Common myeloid progenitor, CD34-positive (primary cell): Measurements from ENCODE around the gene TRPM3.

Source experiments
- CTCF ChIA-PET: fragments of 350-600 bp; sonication (Branson Sonifier 250); formaldehyde crosslinking; loops from one replicate; lab custom pipeline; 2021; ENCODE audit warnings: antibody characterized with exemption; lab: Charles Lee
- POLR2A ChIA-PET: fragments of 350-600 bp; sonication (Branson Sonifier 250); formaldehyde crosslinking; loops from one replicate; lab custom pipeline; 2021; ENCODE audit warnings: antibody characterized with exemption; lab: Charles Lee
- DNase-seq, 3 donors: peaks; one replicate each; pipeline versions ENCODE4 v3.0.0 to v3.0.0-alpha.2; 2013
- H3K27ac ChIP-seq, 2 experiments: 1 replicate in 1 of 2; 2 replicates in 1 of 2; pipeline ENCODE4 v1.7.0; 2013; ENCODE audit warnings: inconsistent platforms in 2 of 2, low read length in 2 of 2, mild to moderate bottlenecking in 2 of 2, low read depth in 1 of 2, moderate library complexity in 1 of 2; ENCODE audit not compliant: severe bottlenecking in 2 of 2, insufficient read depth in 1 of 2, poor library complexity in 1 of 2
- H3K27me3 ChIP-seq, 5 experiments: replicated peaks in 2 of 5; 1 replicate in 3 of 5; 2 replicates in 2 of 5; pipeline versions ENCODE4 v1.6.1 to v1.7.0; 2013; ENCODE audit warnings: low read length in 4 of 5, mild to moderate bottlenecking in 2 of 5, moderate library complexity in 2 of 5, inconsistent platforms in 1 of 5; ENCODE audit not compliant: insufficient read depth in 5 of 5, control insufficient read depth in 4 of 5
- H3K36me3 ChIP-seq, 4 experiments: 1 replicate in 2 of 4; 2 replicates in 2 of 4; pipeline versions ENCODE4 v1.6.1 to v1.7.0; 2013; ENCODE audit warnings: low read length in 3 of 4, control low read depth in 1 of 4, mild to moderate bottlenecking in 1 of 4; ENCODE audit not compliant: control insufficient read depth in 4 of 4, insufficient read depth in 4 of 4
- H3K4me1 ChIP-seq, 4 experiments: 1 replicate in 3 of 4; 2 replicates in 1 of 4; pipeline versions ENCODE4 v1.6.1 to v1.7.1; 2013; ENCODE audit warnings: low read length in 3 of 4, mild to moderate bottlenecking in 3 of 4, control low read depth in 1 of 4, inconsistent platforms in 1 of 4, moderate library complexity in 1 of 4; ENCODE audit not compliant: control insufficient read depth in 4 of 4, insufficient read depth in 4 of 4; ENCODE audit errors: control extremely low read depth in 1 of 4
- H3K4me3 ChIP-seq, 7 experiments: 1 replicate in 4 of 7; 2 replicates in 3 of 7; pipeline versions ENCODE4 v1.5.1 to v1.7.0; 2013; ENCODE audit warnings: mild to moderate bottlenecking in 7 of 7, low read length in 6 of 7, moderate library complexity in 6 of 7, inconsistent platforms in 2 of 7, low read depth in 2 of 7, control low read depth in 1 of 7; ENCODE audit not compliant: insufficient read depth in 4 of 7, control insufficient read depth in 1 of 7; ENCODE audit errors: extremely low read depth in 1 of 7
- H3K9me3 ChIP-seq, 5 experiments: 1 replicate in 4 of 5; 2 replicates in 1 of 5; pipeline versions ENCODE4 v1.6.1 to v1.7.1; 2013; ENCODE audit warnings: low read length in 4 of 5, mild to moderate bottlenecking in 2 of 5, inconsistent platforms in 1 of 5, low read depth in 1 of 5, moderate library complexity in 1 of 5; ENCODE audit not compliant: control insufficient read depth in 4 of 5, insufficient read depth in 2 of 5; ENCODE audit errors: control extremely low read depth in 1 of 5
- WGBS: methylation state at CpG from one replicate; pipeline ENCODE4 v1.1.5; 2013; ENCODE audit not compliant: insufficient coverage; 5-methylcytosine and 5-hydroxymethylcytosine counted together

TRPM3 gene

DNA sequence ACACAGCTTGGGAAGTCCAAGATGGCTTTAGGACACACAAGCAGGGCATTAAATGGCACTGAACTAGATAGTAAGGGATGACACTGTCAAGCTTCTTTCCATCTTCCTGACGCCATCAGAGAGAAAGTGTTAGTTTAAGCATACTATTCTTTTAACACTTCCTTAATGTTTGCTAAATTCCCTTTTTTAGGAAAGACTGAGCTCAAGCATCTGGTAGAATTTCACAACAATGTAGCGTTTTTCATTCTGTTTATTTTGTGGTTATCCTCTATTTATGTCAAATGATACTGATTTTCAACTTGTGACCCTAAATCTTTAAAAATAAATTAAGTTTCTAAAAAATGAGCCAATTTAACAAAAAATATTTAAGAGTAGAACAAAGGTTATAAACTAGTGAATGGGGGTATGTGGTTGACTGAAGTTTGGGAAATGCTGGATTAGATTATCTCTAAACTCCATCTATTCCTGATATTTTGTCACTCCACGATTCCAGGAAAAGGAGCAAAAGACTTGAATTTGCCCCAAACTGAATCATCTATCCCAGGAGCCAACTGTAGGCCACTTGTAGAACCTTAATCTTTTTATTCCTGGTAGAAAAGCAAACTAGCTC is 559.5 kb downstream of the TRPM3 start:
- no peak overlapping the region for H3K27ac ChIP-seq
- H3K4me1 ChIP-seq, result peaks cover 10 to 36% (median 21%) of the 10 kb centered on the region in 4 experiments
- H3K4me3 ChIP-seq, result no peak overlapping the region
- H3K27me3 ChIP-seq, result no peaks in the 10 kb centered on the region
- ChIA-PET POLR2A (no interaction called here), CTCF (interaction anchor here (0.6 to 1.9 kb wide), 3 partner anchors 9 to 457 kb away, joined by 4 to 7 read pairs (median 7); no protein-coding TSS in a partner anchor)
- no peak for DNase-seq
- no peaks in the 10 kb centered on the region for H3K36me3 ChIP-seq
- H3K9me3 ChIP-seq, result no peaks in the 10 kb centered on the region
- 100% methylated on average over 1 of the region's 3 CpGs for WGBS

DNA sequence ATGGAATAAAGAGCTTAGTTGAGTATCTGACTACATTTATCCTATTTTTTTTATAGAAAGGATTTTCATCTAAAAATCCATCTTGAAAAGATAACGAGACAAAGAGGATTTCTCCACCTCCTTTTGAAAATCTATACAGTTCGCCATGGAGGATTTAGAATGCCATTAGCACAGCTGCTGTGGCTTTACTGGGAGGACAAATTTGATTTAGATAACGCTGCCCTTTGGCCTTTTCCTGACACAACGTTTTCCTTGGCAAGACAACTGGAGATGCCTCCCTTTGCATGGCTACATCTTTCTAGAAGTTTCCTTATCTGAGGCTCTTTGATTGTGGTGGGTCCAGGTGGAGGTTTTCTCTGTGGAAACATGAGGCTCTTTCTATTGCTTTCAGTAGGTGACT is 560.3 kb downstream of the TRPM3 start:
- no peak for DNase-seq
- WGBS, result 100% methylated on average over 3 of the region's 4 CpGs
- Histone ChIP-seq H3K4me3 (no peak overlapping the region), H3K27ac (no peak overlapping the region), H3K9me3 (no peaks in the 10 kb centered on the region), H3K27me3 (no peaks in the 10 kb centered on the region), H3K36me3 (no peaks in the 10 kb centered on the region), H3K4me1 (peaks cover 10 to 36% (median 21%) of the 10 kb centered on the region in 4 experiments)
- ChIA-PET CTCF (interaction anchor here (1.5 kb wide), 1 partner anchor 41 kb away, joined by 7 read pairs; no protein-coding TSS in a partner anchor), POLR2A (no interaction called here)

DNA sequence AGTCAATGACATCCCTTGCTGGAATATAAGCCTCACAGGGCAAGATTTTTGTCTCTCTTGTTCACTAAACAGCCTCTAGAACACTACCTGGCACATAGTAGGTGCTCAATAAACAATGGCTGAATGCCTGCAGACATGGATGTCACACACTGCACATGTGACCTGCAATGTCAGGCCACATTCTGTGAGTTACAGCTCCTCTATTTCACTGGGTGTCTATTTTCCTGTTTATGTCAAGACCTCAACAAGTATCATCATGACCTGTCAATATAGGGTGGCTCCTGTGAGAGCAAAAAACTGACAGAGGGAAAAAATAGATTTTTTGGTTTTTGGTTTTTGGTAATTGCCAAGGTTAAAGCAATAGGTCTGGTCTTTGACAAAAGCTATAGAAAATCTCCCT is 562.3 kb downstream of the TRPM3 start:
- H3K27ac ChIP-seq, result no peak overlapping the region
- H3K27me3 ChIP-seq, result no peaks in the 10 kb centered on the region
- H3K4me3 ChIP-seq, result no peak overlapping the region
- H3K36me3 ChIP-seq, result no peaks in the 10 kb centered on the region
- no peak for DNase-seq
- H3K4me1 ChIP-seq, result peaks cover 4 to 42% (median 21%) of the 10 kb centered on the region in 4 experiments
- ChIA-PET POLR2A (no interaction called here), CTCF (no interaction called here)
- no peaks in the 10 kb centered on the region for H3K9me3 ChIP-seq

DNA sequence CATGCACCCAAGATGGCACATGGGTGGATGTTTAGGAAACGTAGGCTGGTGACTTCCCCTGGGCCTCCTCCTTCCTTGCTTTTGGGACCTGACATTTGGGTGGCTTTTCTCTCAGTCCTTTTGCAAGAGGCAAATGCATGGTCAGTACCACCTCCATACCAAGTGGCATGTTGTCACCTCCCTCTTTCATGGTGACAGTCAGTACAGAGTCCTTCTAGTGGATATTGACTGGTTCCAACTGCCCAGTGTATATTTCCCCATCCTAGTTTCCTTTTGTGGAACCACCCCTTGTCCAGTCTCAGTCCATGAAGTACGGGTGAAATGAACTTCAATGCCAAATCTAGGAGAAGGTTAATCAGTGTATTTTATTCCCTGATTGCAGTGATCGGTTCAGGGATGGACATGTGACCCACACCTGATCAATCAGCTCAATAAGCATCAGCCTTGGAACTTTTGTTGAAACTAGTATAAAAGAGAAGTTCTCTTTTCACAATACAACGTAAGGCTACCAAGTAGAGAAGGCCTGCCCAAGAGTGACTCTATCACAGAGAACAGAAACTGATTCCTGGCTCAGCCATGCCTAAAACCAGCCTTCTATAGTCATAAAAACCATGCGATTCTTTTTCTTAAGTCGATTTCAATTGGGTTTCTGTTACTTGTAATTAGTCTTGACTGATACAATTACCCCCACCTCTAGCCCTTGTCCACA is 563.6 kb downstream of the TRPM3 start:
- Histone ChIP-seq H3K27me3 (no peaks in the 10 kb centered on the region), H3K4me3 (no peak overlapping the region), H3K36me3 (no peaks in the 10 kb centered on the region), H3K27ac (no peak overlapping the region), H3K9me3 (no peaks in the 10 kb centered on the region), H3K4me1 (peaks cover 0 to 34% (median 8%) of the 10 kb centered on the region in 4 experiments)
- WGBS, result 100% methylated on average over 1 of the region's 6 CpGs
- POLR2A ChIA-PET, result no interaction called here
- CTCF ChIA-PET, result interaction anchor here (1.5 kb wide), 1 partner anchor 9 kb away, joined by 3 read pairs; no protein-coding TSS in a partner anchor
- DNase-seq, result no peak

DNA sequence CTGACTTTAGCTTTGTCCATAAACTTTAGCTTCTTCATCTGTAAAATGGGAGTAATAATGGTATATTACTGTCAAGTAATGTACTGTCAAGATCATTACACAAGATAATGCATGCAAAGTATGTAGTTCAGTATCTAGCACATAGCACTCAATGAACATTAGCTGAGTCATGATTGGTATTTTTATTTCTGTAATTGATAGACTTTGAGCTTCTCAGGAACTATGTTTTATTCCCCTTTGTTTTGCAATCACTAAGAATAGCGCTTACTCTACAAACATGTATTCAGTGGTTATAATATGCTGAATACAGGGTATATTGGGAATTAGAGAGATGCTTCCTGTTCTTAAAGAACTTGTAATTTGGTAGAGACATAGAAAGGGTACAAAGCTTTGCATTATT is 564.6 kb downstream of the TRPM3 start:
- Histone ChIP-seq H3K27me3 (no peaks in the 10 kb centered on the region), H3K9me3 (no peaks in the 10 kb centered on the region), H3K4me1 (peaks cover 0 to 29% (median 7%) of the 10 kb centered on the region in 4 experiments), H3K36me3 (no peaks in the 10 kb centered on the region), H3K4me3 (no peak overlapping the region), H3K27ac (no peak overlapping the region)
- no peak for DNase-seq
- ChIA-PET CTCF (no interaction called here), POLR2A (no interaction called here)
- WGBS, result 100% methylated on average over 1 of the region's 1 CpG

DNA sequence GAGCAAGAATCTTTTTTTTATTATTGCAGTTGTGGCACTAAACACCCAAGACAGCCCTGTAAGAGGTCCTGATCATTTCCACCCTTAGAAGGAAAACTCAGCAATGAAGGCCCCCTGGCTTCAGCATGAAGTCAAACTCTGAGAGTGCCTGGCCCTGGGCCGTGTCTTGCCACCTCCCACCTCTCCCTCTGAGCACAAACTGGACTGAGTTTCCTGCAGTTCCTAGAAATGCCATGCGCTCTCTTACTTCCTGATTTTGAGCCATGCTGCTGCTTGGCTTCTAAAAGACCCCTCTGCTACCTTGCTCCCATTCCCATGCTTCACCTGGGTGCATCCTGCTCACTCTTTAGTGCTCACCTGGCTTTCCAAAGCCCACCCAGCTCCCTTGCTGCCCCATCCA is 566.5 kb downstream of the TRPM3 start:
- ChIA-PET CTCF (no interaction called here), POLR2A (no interaction called here)
- H3K4me1 ChIP-seq, result peaks cover 0 to 29% (median 7%) of the 10 kb centered on the region in 4 experiments
- no peaks in the 10 kb centered on the region for H3K9me3 ChIP-seq
- WGBS, result 9% methylated on average over 2 of the region's 2 CpGs
- peak in 1 of 3 donors; percentile 16 for DNase-seq
- no peak overlapping the region for H3K4me3 ChIP-seq
- no peaks in the 10 kb centered on the region for H3K27me3 ChIP-seq
- H3K36me3 ChIP-seq, result no peaks in the 10 kb centered on the region
- no peak overlapping the region for H3K27ac ChIP-seq
